WTC11 (cell line): ENCODE data around the gene SLC36A2. TPM values are rescaled to one million over a fixed set of nuclear protein-coding genes. Genes with fewer than 3 reads are reported as not detected.

Experiments
- ATAC-seq: fragments of 200-7000 bp; cut with Tn5 transposase; 2 replicates; pipeline ENCODE4 v1.10.0; 2021; ENCODE audit warnings: mild to moderate bottlenecking, moderate library complexity
- CTCF ChIA-PET: fragments of 300-600 bp; sonication (Branson Sonifier 250); formaldehyde crosslinking; loops from one replicate; lab custom pipeline; 2021; ENCODE audit warnings: antibody characterized with exemption; lab: Charles Lee
- POLR2A ChIA-PET: fragments of 350-600 bp; sonication (Branson Sonifier 250); formaldehyde crosslinking; loops from one replicate; lab custom pipeline; 2021; ENCODE audit warnings: antibody characterized with exemption; lab: Charles Lee
- DNase-seq: peaks from one replicate; pipeline ENCODE4 v3.0.0; 2021; ENCODE audit warnings: low spot score
- H3K27ac Mint-ChIP-seq: 2 replicates; pipeline ENCODE4 v1.8.0; 2021; ENCODE audit warnings: mixed read lengths
- H3K27me3 Mint-ChIP-seq: 2 replicates; pipeline ENCODE4 v1.8.0; 2021; ENCODE audit warnings: low read depth, mild to moderate bottlenecking, moderate library complexity, mixed read lengths
- H3K36me3 Mint-ChIP-seq: 2 replicates; pipeline ENCODE4 v1.8.0; 2021; ENCODE audit warnings: mixed read lengths
- H3K4me1 Mint-ChIP-seq: 2 replicates; pipeline ENCODE4 v1.8.0; 2022; ENCODE audit warnings: mixed read lengths
- H3K4me3 Mint-ChIP-seq: 2 replicates; pipeline ENCODE4 v1.8.0; 2021; ENCODE audit warnings: mild to moderate bottlenecking, moderate library complexity, mixed read lengths
- H3K9me3 Mint-ChIP-seq: 2 replicates; pipeline ENCODE4 v1.8.0; 2021; ENCODE audit warnings: mixed read lengths
- CBFB ChIP-seq: sonication (generic); formaldehyde crosslinking; IDR thresholded peaks from 2 replicates; pipeline ENCODE4 v1.8.1; 2022; ENCODE audit warnings: mild to moderate bottlenecking, low read depth, missing genetic modification reagents
- CREM ChIP-seq: sonication (generic); formaldehyde crosslinking; IDR thresholded peaks from 2 replicates; pipeline ENCODE4 v1.8.1; 2022; ENCODE audit warnings: mild to moderate bottlenecking, missing genetic modification reagents, moderate library complexity
- EMX1 ChIP-seq: fragments of 250-450 bp; sonication (Bioruptor Pico); IDR thresholded peaks from 2 replicates; pipeline ENCODE4 v1.8.0; 2021; ENCODE audit warnings: mild to moderate bottlenecking
- GABPB1 ChIP-seq: sonication (generic); formaldehyde crosslinking; IDR thresholded peaks from 2 replicates; pipeline ENCODE4 v1.8.1; 2023; ENCODE audit warnings: mild to moderate bottlenecking, missing genetic modification reagents
- GRHL2 ChIP-seq: fragments of 250-450 bp; sonication (Bioruptor Pico); IDR thresholded peaks from 2 replicates; pipeline ENCODE4 v1.8.0; 2022; ENCODE audit warnings: mild to moderate bottlenecking, moderate library complexity; ENCODE audit not compliant: insufficient replicate concordance, severe bottlenecking
- HMGA2 ChIP-seq: fragments of 250-450 bp; sonication (Bioruptor Pico); IDR thresholded peaks from 2 replicates; pipeline ENCODE4 v1.4.0; 2021; ENCODE audit warnings: mild to moderate bottlenecking, moderate library complexity
- KAT7 ChIP-seq: sonication (generic); formaldehyde crosslinking; IDR thresholded peaks from 2 replicates; pipeline ENCODE4 v1.8.1; 2023; ENCODE audit warnings: missing genetic modification reagents, mild to moderate bottlenecking, borderline replicate concordance
- NFE2L1 ChIP-seq: sonication (generic); formaldehyde crosslinking; IDR thresholded peaks from 2 replicates; pipeline ENCODE4 v1.8.1; 2023; ENCODE audit warnings: missing genetic modification reagents
- NR2C2 ChIP-seq: sonication (generic); formaldehyde crosslinking; IDR thresholded peaks from 2 replicates; pipeline ENCODE4 v1.8.0; 2022; ENCODE audit warnings: mild to moderate bottlenecking, missing genetic modification reagents
- SOX15 ChIP-seq: fragments of 250-450 bp; sonication (Bioruptor Pico); IDR thresholded peaks from 2 replicates; pipeline ENCODE4 v1.9.0; 2021; ENCODE audit warnings: mild to moderate bottlenecking
- total RNA-seq: library from RNA; stranded (reverse); gene quantifications from 3 replicates; pipeline ENCODE4 v1.2.3, GENCODE V29; 2021
- TF ChIP-seq, protein P1 (sequence below): sonication (generic); formaldehyde crosslinking; IDR thresholded peaks from 2 replicates; pipeline ENCODE4 v1.8.0; 2023; ENCODE audit warnings: mild to moderate bottlenecking, missing genetic modification reagents
- TF ChIP-seq, protein P2 (sequence below): sonication (generic); formaldehyde crosslinking; IDR thresholded peaks from 2 replicates; pipeline ENCODE4 v1.8.1; 2023; ENCODE audit warnings: mild to moderate bottlenecking, moderate library complexity, missing genetic modification reagents
- TF ChIP-seq, protein P3 (sequence below): sonication (generic); formaldehyde crosslinking; IDR thresholded peaks from 2 replicates; pipeline ENCODE4 v1.8.1; 2023; ENCODE audit warnings: mild to moderate bottlenecking, missing genetic modification reagents, borderline replicate concordance
- TF ChIP-seq, protein P4 (sequence below): sonication (generic); formaldehyde crosslinking; IDR thresholded peaks from 2 replicates; pipeline ENCODE4 v1.8.1; 2023; ENCODE audit warnings: mild to moderate bottlenecking, missing genetic modification reagents, moderate library complexity
- TF ChIP-seq, protein P5 (sequence below): sonication (generic); formaldehyde crosslinking; IDR thresholded peaks from 2 replicates; pipeline ENCODE4 v1.8.1; 2022; ENCODE audit warnings: low read depth, mild to moderate bottlenecking, moderate library complexity, missing genetic modification reagents, borderline replicate concordance
- TF ChIP-seq, protein P6 (sequence below): sonication (generic); formaldehyde crosslinking; IDR thresholded peaks from 2 replicates; pipeline ENCODE4 v1.8.1; 2023; ENCODE audit warnings: mild to moderate bottlenecking, missing genetic modification reagents

Gene SLC36A2
- total RNA-seq, 1 experiment from 2014 or later, result not detected

DNA sequence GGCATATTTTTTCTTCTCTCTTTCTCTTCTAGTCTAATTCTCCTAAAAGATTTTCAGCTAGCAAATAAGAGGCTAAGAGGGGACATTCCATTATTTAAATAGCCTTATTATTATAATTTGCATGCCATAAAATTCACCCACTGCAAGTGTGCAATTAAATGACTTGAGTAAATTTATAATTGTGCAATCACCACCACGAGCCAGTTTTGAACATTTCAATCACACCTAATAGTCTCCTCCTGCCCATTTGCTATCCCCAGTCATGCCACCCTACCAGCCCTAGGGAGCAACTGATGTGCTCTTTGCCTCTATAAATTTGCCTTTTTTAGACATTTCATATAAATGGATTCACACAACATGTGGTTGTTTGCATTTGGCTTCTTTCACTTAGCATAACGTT, 12.0 kb upstream of the SLC36A2 start:
- Mint-ChIP-seq H3K9me3 (peaks cover 24% of the 10 kb centered on the region), H3K27me3 (no peaks in the 10 kb centered on the region; the same call in 1 of the 2 replicates), H3K36me3 (peaks cover 17% of the 10 kb centered on the region), H3K4me1 (peaks cover 20% of the 10 kb centered on the region), H3K4me3 (no peak overlapping the region), H3K27ac (no peak overlapping the region; the same call in 1 of the 2 replicates)
- DNase-seq (no peak), ATAC-seq (no peak)
- CTCF ChIA-PET, result interaction anchor here (0.9 kb wide), 1 partner anchor 43 kb away, joined by 3 read pairs; no protein-coding TSS in a partner anchor
- TF ChIP-seq, protein P1, sequence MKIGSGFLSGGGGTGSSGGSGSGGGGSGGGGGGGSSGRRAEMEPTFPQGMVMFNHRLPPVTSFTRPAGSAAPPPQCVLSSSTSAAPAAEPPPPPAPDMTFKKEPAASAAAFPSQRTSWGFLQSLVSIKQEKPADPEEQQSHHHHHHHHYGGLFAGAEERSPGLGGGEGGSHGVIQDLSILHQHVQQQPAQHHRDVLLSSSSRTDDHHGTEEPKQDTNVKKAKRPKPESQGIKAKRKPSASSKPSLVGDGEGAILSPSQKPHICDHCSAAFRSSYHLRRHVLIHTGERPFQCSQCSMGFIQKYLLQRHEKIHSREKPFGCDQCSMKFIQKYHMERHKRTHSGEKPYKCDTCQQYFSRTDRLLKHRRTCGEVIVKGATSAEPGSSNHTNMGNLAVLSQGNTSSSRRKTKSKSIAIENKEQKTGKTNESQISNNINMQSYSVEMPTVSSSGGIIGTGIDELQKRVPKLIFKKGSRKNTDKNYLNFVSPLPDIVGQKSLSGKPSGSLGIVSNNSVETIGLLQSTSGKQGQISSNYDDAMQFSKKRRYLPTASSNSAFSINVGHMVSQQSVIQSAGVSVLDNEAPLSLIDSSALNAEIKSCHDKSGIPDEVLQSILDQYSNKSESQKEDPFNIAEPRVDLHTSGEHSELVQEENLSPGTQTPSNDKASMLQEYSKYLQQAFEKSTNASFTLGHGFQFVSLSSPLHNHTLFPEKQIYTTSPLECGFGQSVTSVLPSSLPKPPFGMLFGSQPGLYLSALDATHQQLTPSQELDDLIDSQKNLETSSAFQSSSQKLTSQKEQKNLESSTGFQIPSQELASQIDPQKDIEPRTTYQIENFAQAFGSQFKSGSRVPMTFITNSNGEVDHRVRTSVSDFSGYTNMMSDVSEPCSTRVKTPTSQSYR (CRISPR knock-in tag), result no peak
- TF ChIP-seq EMX1 (CRISPR knock-in tag), result no peak
- TF ChIP-seq, protein P2, sequence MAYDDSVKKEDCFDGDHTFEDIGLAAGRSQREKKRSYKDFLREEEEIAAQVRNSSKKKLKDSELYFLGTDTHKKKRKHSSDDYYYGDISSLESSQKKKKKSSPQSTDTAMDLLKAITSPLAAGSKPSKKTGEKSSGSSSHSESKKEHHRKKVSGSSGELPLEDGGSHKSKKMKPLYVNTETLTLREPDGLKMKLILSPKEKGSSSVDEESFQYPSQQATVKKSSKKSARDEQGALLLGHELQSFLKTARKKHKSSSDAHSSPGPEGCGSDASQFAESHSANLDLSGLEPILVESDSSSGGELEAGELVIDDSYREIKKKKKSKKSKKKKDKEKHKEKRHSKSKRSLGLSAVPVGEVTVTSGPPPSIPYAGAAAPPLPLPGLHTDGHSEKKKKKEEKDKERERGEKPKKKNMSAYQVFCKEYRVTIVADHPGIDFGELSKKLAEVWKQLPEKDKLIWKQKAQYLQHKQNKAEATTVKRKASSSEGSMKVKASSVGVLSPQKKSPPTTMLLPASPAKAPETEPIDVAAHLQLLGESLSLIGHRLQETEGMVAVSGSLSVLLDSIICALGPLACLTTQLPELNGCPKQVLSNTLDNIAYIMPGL (CRISPR knock-in tag), result no peak
- TF ChIP-seq, protein P3, sequence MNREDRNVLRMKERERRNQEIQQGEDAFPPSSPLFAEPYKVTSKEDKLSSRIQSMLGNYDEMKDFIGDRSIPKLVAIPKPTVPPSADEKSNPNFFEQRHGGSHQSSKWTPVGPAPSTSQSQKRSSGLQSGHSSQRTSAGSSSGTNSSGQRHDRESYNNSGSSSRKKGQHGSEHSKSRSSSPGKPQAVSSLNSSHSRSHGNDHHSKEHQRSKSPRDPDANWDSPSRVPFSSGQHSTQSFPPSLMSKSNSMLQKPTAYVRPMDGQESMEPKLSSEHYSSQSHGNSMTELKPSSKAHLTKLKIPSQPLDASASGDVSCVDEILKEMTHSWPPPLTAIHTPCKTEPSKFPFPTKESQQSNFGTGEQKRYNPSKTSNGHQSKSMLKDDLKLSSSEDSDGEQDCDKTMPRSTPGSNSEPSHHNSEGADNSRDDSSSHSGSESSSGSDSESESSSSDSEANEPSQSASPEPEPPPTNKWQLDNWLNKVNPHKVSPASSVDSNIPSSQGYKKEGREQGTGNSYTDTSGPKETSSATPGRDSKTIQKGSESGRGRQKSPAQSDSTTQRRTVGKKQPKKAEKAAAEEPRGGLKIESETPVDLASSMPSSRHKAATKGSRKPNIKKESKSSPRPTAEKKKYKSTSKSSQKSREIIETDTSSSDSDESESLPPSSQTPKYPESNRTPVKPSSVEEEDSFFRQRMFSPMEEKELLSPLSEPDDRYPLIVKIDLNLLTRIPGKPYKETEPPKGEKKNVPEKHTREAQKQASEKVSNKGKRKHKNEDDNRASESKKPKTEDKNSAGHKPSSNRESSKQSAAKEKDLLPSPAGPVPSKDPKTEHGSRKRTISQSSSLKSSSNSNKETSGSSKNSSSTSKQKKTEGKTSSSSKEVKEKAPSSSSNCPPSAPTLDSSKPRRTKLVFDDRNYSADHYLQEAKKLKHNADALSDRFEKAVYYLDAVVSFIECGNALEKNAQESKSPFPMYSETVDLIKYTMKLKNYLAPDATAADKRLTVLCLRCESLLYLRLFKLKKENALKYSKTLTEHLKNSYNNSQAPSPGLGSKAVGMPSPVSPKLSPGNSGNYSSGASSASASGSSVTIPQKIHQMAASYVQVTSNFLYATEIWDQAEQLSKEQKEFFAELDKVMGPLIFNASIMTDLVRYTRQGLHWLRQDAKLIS (CRISPR knock-in tag), result no peak
- TF ChIP-seq NFE2L1 (CRISPR knock-in tag), result no peak
- no peak for TF ChIP-seq GABPB1
- no peak for TF ChIP-seq GRHL2 (CRISPR knock-in tag)
- no peak for TF ChIP-seq SOX15 (CRISPR knock-in tag)
- no peak for TF ChIP-seq CREM (CRISPR knock-in tag)
- TF ChIP-seq CBFB (CRISPR knock-in tag), result no peak
- no peak for TF ChIP-seq HMGA2 (CRISPR knock-in tag)
- no peak for TF ChIP-seq NR2C2 (CRISPR knock-in tag)
- TF ChIP-seq, protein P4, sequence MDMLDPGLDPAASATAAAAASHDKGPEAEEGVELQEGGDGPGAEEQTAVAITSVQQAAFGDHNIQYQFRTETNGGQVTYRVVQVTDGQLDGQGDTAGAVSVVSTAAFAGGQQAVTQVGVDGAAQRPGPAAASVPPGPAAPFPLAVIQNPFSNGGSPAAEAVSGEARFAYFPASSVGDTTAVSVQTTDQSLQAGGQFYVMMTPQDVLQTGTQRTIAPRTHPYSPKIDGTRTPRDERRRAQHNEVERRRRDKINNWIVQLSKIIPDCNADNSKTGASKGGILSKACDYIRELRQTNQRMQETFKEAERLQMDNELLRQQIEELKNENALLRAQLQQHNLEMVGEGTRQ (CRISPR knock-in tag), result no peak
- TF ChIP-seq, protein P5, sequence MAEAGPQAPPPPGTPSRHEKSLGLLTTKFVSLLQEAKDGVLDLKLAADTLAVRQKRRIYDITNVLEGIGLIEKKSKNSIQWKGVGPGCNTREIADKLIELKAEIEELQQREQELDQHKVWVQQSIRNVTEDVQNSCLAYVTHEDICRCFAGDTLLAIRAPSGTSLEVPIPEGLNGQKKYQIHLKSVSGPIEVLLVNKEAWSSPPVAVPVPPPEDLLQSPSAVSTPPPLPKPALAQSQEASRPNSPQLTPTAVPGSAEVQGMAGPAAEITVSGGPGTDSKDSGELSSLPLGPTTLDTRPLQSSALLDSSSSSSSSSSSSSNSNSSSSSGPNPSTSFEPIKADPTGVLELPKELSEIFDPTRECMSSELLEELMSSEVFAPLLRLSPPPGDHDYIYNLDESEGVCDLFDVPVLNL (CRISPR knock-in tag), result no peak
- TF ChIP-seq, protein P6, sequence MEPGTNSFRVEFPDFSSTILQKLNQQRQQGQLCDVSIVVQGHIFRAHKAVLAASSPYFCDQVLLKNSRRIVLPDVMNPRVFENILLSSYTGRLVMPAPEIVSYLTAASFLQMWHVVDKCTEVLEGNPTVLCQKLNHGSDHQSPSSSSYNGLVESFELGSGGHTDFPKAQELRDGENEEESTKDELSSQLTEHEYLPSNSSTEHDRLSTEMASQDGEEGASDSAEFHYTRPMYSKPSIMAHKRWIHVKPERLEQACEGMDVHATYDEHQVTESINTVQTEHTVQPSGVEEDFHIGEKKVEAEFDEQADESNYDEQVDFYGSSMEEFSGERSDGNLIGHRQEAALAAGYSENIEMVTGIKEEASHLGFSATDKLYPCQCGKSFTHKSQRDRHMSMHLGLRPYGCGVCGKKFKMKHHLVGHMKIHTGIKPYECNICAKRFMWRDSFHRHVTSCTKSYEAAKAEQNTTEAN, result no peak
- no peak for TF ChIP-seq KAT7 (CRISPR knock-in tag)
- POLR2A ChIA-PET, result no interaction called here
